Coronary artery (tissue), 2 donors: ENCODE measurements around the gene CBARP.
"Not testable (repeated sequence)": the region's sequence is repeated elsewhere in the genome, so short reads cannot be mapped to it uniquely, and the experiment has no call there.

Source experiments
- DNase-seq: peaks from one replicate; pipeline ENCODE4 v3.0.0-alpha.2; 2017; ENCODE audit warnings: low spot score
- H3K27ac ChIP-seq, 2 donors: fragments of 200-600 bp; sonication (generic); one replicate each; pipeline ENCODE4 v1.5.1; 2016 to 2019
- H3K4me3 ChIP-seq: fragments of 200-600 bp; sonication (generic); 2 replicates; pipeline ENCODE4 v1.5.1; 2016; ENCODE audit warnings: mild to moderate bottlenecking, moderate library complexity
- CTCF ChIP-seq: fragments of 200-600 bp; sonication (generic); IDR thresholded peaks from one replicate; pipeline ENCODE4 v1.5.1; 2019; ENCODE audit warnings: antibody characterized with exemption

Gene CBARP

GRCh38 chr19:1249298-1249989 is 11.6 kb upstream of the CBARP start:
- peak; percentile 94 for DNase-seq
- peak overlapping the region; percentile 96 for H3K4me3 ChIP-seq
- TF ChIP-seq CTCF: no peak
- H3K27ac ChIP-seq: peak overlapping the region; percentile 99 to 100

- peak overlapping the region; percentile 99 for H3K27ac ChIP-seq
- H3K4me3 ChIP-seq: peak overlapping the region; percentile 96
- peak; percentile 96 for TF ChIP-seq CTCF
- DNase-seq: no peak
Observed at GRCh38 chr19:1248786-1249297, 11.0 kb upstream of the CBARP start.

GRCh38 chr19:1248139-1248785 is 10.5 kb upstream of the CBARP start, which contains the start of gene MIDN:
TSS of gene MIDN (plus strand) at chr19:1248583. CDS start at chr19:1250297, 1,714 bp downstream.
- Histone ChIP-seq H3K4me3 (peak within 1 kb of the TSS; percentile 96), H3K27ac (peak within 1 kb of the TSS; percentile 99)
- no peak for TF ChIP-seq CTCF
- no peak for DNase-seq

GRCh38 chr19:1247748-1248138 is 9.9 kb upstream of the CBARP start:
- DNase-seq: no peak
- Histone ChIP-seq H3K27ac (peak overlapping the region; percentile 99), H3K4me3 (peak overlapping the region; percentile 96)
- TF ChIP-seq CTCF: no peak

GRCh38 chr19:1246265-1247087 is 8.7 kb upstream of the CBARP start:
- peak overlapping the region; percentile 67 for H3K4me3 ChIP-seq
- H3K27ac ChIP-seq: peak overlapping the region; percentile 95 to 99
- DNase-seq: not testable (repeated sequence)

- peak overlapping the region; percentile 91 to 95 for H3K27ac ChIP-seq
- no peak for TF ChIP-seq CTCF
- DNase-seq: no peak
- peak overlapping the region; percentile 67 for H3K4me3 ChIP-seq
Observed at GRCh38 chr19:1245494-1246264, 7.9 kb upstream of the CBARP start.
